ENCODE data around the gene GRXCR2.

The GRXCR2 gene

DNA sequence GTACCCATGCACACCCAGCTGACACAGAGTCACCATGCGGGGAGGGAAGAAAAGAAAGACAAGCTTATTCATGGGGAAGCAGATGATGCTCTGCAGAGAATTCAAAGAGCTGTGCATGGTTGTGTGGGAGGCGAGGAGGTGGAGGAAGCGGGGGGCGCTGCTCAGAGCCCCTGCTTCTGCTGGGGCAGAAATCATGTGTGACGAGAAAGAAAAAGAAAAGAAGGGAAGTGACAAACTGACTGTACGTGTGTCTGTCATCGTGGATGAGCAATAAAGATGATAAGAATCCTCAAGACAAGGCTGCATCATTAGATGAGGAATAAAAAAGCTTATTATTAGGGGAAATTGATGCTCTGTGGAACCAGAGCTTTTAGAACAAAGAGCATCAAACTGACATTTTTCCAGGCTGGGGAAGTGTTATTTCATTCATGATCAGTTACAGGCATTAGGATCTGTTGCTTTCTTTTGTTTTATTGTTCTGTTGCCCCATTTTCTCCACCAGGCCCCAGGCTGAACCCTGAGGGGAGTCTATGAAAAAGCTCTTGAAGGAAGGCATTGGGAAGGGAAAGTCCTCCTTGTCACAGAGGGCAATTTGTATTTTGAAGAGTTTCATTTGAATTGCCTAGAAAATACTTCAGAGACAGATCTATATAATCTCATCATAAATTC, 43.3 kb upstream of the GRXCR2 start:
- Histone ChIP-seq H3K9ac (ENCODE audit: insufficient read length, low read depth) (no peak overlapping the region), H3K4me3 (ENCODE audit: insufficient read length, low read depth) (no peak overlapping the region), H3K27me3 (ENCODE audit: insufficient read depth, insufficient read length) (no peaks in the 10 kb centered on the region), H3K36me3 (ENCODE audit: insufficient read depth, insufficient read length, low read length) (no peaks in the 10 kb centered on the region), H3K9me3 (ENCODE audit: insufficient read depth, low read length) (no peaks in the 10 kb centered on the region), H3K4me1 (ENCODE audit: insufficient read depth, insufficient read length) (no peaks in the 10 kb centered on the region)
- TF ChIP-seq SUZ12 (IDR thresholded peaks at IDR 0.05; ENCODE audit: extremely low read depth, insufficient read depth, insufficient read length) (no peak), ZNF274 (IDR thresholded peaks at IDR 0.05; ENCODE audit: low read depth, low read length) (no peak), YY1 (IDR thresholded peaks at IDR 0.05; ENCODE audit: insufficient read depth, insufficient read length) (no peak)
- DNase-seq (ENCODE audit: low read depth, low spot score) = no peak

DNA sequence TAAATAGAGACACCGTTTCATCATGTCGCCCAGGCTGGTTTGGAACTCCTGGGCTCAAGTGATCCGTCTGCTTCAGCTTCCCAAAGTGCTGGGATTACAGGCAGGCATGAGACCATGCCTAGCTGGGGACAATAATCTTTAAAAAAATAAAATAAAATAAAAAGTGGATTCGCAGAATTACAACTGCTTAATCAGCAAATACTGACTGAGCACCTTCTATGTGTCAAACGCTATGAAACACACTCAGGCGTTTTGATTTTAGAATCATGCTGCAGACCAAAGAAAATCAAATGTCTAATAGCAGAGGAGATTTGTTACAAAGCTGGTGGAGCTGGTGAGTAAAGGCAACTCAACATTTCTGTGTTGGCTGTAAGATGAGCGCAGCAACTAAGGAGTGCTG, 40.9 kb upstream of the GRXCR2 start:
- TF ChIP-seq SUZ12 (IDR thresholded peaks at IDR 0.05; ENCODE audit: extremely low read depth, insufficient read depth, insufficient read length) (no peak), ZNF274 (IDR thresholded peaks at IDR 0.05; ENCODE audit: low read depth, low read length) (no peak), YY1 (IDR thresholded peaks at IDR 0.05; ENCODE audit: insufficient read depth, insufficient read length) (no peak)
- H3K36me3 ChIP-seq (ENCODE audit: insufficient read depth, insufficient read length, low read length) = no peaks in the 10 kb centered on the region
- no peak for DNase-seq (ENCODE audit: low read depth, low spot score)
- no peak overlapping the region for H3K4me3 ChIP-seq (ENCODE audit: insufficient read length, low read depth)
- H3K9ac ChIP-seq (ENCODE audit: insufficient read length, low read depth) = no peak overlapping the region
- H3K27me3 ChIP-seq (ENCODE audit: insufficient read depth, insufficient read length) = no peaks in the 10 kb centered on the region
- H3K4me1 ChIP-seq (ENCODE audit: insufficient read depth, insufficient read length) = no peaks in the 10 kb centered on the region
- no peaks in the 10 kb centered on the region for H3K9me3 ChIP-seq (ENCODE audit: insufficient read depth, low read length)

DNA sequence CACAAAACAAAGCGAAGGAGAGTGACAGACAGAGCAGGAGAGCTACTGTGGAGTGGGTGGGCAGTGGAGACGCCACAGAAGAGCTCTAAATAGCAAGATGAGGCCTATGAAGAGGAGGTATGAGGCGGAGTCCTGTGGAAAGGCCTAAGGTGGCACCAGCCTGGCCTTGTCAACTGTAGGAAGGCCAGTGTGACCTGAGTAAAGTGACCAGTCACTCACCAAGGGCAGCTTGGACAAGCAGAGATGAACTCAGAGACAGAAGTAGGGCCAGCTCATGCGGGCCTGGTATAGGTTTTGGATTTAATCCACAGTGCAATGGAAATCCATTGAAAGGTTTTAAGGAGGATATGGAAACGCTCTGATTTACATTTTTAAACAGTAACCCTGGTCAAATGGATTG, 39.8 kb upstream of the GRXCR2 start:
- no peak for TF ChIP-seq SUZ12 (IDR thresholded peaks at IDR 0.05; ENCODE audit: extremely low read depth, insufficient read depth, insufficient read length)
- no peak for TF ChIP-seq YY1 (IDR thresholded peaks at IDR 0.05; ENCODE audit: insufficient read depth, insufficient read length)
- TF ChIP-seq ZNF274 (IDR thresholded peaks at IDR 0.05; ENCODE audit: low read depth, low read length) = no peak

DNA sequence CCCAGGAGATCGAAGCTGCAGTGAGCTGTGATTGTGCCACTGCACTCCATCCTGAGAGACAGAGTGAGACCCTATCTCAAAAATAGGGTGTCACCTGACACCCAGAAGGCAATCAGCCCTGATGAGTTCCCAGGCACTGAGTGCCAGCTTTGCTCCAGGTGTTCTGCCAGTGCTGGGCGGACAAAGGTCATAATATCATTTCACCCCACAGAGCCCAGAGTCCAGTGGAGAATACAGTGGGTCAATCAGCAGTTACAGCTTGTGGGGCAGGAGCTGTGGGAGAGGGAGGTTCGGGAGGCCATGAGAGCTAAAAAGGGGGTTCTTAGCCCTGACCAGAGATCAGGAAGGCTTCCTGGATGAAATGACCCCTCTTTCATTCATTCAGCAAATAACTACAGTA, 39.2 kb upstream of the GRXCR2 start:
- Histone ChIP-seq H3K9ac (ENCODE audit: insufficient read length, low read depth) (no peak overlapping the region), H3K4me1 (ENCODE audit: insufficient read depth, insufficient read length) (no peaks in the 10 kb centered on the region), H3K9me3 (ENCODE audit: insufficient read depth, low read length) (no peaks in the 10 kb centered on the region), H3K4me3 (ENCODE audit: insufficient read length, low read depth) (no peak overlapping the region), H3K36me3 (ENCODE audit: insufficient read depth, insufficient read length, low read length) (no peaks in the 10 kb centered on the region), H3K27me3 (ENCODE audit: insufficient read depth, insufficient read length) (no peaks in the 10 kb centered on the region)
- no peak for DNase-seq (ENCODE audit: low read depth, low spot score)
- TF ChIP-seq SUZ12 (IDR thresholded peaks at IDR 0.05; ENCODE audit: extremely low read depth, insufficient read depth, insufficient read length) (no peak), YY1 (IDR thresholded peaks at IDR 0.05; ENCODE audit: insufficient read depth, insufficient read length) (no peak)

More for the DNA sequence above, 39.8 kb upstream of the GRXCR2 start:
- no peak for DNase-seq (ENCODE audit: low read depth, low spot score)
- Histone ChIP-seq H3K36me3 (ENCODE audit: insufficient read depth, insufficient read length, low read length) (no peaks in the 10 kb centered on the region), H3K9ac (ENCODE audit: insufficient read length, low read depth) (no peak overlapping the region), H3K4me3 (ENCODE audit: insufficient read length, low read depth) (no peak overlapping the region), H3K4me1 (ENCODE audit: insufficient read depth, insufficient read length) (no peaks in the 10 kb centered on the region), H3K27me3 (ENCODE audit: insufficient read depth, insufficient read length) (no peaks in the 10 kb centered on the region), H3K9me3 (ENCODE audit: insufficient read depth, low read length) (no peaks in the 10 kb centered on the region)

DNA sequence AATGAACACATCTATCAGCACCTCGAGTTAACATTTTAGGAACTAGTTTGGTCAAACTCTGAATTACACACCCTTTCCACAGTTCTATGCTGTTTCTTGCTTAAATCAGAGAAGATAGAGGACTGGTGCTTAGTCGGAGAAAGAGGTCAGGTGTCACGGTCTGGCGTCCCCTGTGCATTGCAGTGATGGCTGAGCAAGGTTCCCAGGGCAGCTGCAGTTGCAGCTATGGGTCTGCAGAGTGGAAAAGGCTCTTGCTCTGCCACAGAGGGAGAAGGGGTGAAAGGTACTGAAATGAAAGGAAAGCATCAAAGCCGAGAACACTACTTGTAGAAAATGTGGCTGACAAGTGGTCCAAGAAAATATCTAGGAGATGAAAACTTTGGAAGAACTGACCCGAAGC, 38.4 kb upstream of the GRXCR2 start:
- TF ChIP-seq YY1 (IDR thresholded peaks at IDR 0.05; ENCODE audit: insufficient read depth, insufficient read length) (no peak), SUZ12 (IDR thresholded peaks at IDR 0.05; ENCODE audit: extremely low read depth, insufficient read depth, insufficient read length) (no peak), ZNF274 (IDR thresholded peaks at IDR 0.05; ENCODE audit: low read depth, low read length) (no peak)
- Histone ChIP-seq H3K9me3 (ENCODE audit: insufficient read depth, low read length) (no peaks in the 10 kb centered on the region), H3K4me1 (ENCODE audit: insufficient read depth, insufficient read length) (no peaks in the 10 kb centered on the region), H3K36me3 (ENCODE audit: insufficient read depth, insufficient read length, low read length) (no peaks in the 10 kb centered on the region), H3K4me3 (ENCODE audit: insufficient read length, low read depth) (no peak overlapping the region), H3K27me3 (ENCODE audit: insufficient read depth, insufficient read length) (no peaks in the 10 kb centered on the region), H3K9ac (ENCODE audit: insufficient read length, low read depth) (no peak overlapping the region)
- DNase-seq (ENCODE audit: low read depth, low spot score) = no peak

DNA sequence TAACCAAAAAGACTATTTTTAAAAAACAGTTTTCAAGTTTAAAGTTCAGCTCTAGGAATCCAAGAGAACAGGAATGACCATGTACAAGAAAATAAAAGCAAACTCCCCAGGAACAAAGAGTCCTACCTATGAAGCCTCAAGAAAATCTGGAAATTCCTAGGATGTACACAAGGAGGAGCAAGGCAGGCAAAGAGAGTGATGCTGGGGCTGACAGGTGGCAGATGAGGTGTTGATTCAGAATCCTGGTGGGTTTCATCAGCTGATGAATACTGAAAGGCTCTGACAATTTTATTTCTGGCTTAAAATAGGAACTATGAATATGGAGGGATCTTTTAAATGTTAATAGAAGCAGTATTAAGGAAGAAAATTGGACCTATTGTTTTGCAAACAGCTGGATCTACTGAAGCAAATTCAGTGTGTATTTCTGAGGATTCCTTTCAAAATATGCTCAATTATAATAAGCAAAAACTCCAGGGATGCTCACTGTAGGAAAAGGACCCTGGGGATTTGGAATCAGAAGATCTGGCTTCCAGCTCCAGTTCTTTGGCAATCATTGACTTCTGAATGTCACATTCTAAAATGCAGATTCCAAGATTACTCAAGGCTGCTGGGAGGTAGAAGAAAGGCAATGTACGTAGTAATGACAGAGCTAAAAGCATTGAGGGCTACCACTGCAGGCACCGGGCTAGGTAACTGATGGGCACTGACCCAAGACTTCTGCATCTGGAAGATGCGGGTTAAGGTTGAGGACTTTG, 35.6 kb upstream of the GRXCR2 start:
- no peak for DNase-seq (ENCODE audit: low read depth, low spot score)
- Histone ChIP-seq H3K9ac (ENCODE audit: insufficient read length, low read depth) (no peak overlapping the region), H3K36me3 (ENCODE audit: insufficient read depth, insufficient read length, low read length) (no peaks in the 10 kb centered on the region), H3K27me3 (ENCODE audit: insufficient read depth, insufficient read length) (no peaks in the 10 kb centered on the region), H3K9me3 (ENCODE audit: insufficient read depth, low read length) (no peaks in the 10 kb centered on the region), H3K4me3 (ENCODE audit: insufficient read length, low read depth) (no peak overlapping the region), H3K4me1 (ENCODE audit: insufficient read depth, insufficient read length) (no peaks in the 10 kb centered on the region)
- no peak for TF ChIP-seq YY1 (IDR thresholded peaks at IDR 0.05; ENCODE audit: insufficient read depth, insufficient read length)
- TF ChIP-seq SUZ12 (IDR thresholded peaks at IDR 0.05; ENCODE audit: extremely low read depth, insufficient read depth, insufficient read length) = no peak
- TF ChIP-seq ZNF274 (IDR thresholded peaks at IDR 0.05; ENCODE audit: low read depth, low read length) = no peak

DNA sequence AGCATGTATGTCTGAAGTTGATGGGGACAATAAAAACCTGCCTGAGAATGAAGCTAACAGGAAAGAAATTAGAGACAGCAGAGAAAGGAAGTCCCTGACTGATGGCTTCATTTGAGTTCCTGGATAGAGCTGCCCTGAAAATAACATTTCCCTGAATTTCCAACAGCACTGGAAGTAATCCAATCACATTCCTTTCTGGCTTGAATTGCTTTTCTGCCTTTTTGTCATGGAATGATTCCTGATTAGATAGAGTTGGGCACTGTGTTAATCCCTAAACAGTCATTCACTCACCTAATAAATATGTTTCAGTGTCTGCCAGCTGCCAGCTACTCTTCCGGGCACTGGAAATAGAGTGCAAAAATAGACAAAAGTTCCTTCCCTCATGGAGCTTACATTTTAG, 33.6 kb upstream of the GRXCR2 start:
- Histone ChIP-seq H3K36me3 (ENCODE audit: insufficient read depth, insufficient read length, low read length) (no peaks in the 10 kb centered on the region), H3K4me3 (ENCODE audit: insufficient read length, low read depth) (no peak overlapping the region), H3K9me3 (ENCODE audit: insufficient read depth, low read length) (no peaks in the 10 kb centered on the region), H3K9ac (ENCODE audit: insufficient read length, low read depth) (no peak overlapping the region), H3K27me3 (ENCODE audit: insufficient read depth, insufficient read length) (no peaks in the 10 kb centered on the region), H3K4me1 (ENCODE audit: insufficient read depth, insufficient read length) (no peaks in the 10 kb centered on the region)
- TF ChIP-seq ZNF274 (IDR thresholded peaks at IDR 0.05; ENCODE audit: low read depth, low read length) = no peak
- no peak for TF ChIP-seq SUZ12 (IDR thresholded peaks at IDR 0.05; ENCODE audit: extremely low read depth, insufficient read depth, insufficient read length)
- DNase-seq (ENCODE audit: low read depth, low spot score) = no peak

All from NT2/D1 (cell line).